CMK (cell line): ENCODE data around the gene CCDC102A.
A peak's percentile ranks its signal among the peaks of the same experiment; 100 is the strongest.

Experiments
- DNase-seq: peaks from one replicate; pipeline ENCODE4 v3.0.0-alpha.2; 2010; ENCODE audit warnings: low read depth

The CCDC102A gene

DNA sequence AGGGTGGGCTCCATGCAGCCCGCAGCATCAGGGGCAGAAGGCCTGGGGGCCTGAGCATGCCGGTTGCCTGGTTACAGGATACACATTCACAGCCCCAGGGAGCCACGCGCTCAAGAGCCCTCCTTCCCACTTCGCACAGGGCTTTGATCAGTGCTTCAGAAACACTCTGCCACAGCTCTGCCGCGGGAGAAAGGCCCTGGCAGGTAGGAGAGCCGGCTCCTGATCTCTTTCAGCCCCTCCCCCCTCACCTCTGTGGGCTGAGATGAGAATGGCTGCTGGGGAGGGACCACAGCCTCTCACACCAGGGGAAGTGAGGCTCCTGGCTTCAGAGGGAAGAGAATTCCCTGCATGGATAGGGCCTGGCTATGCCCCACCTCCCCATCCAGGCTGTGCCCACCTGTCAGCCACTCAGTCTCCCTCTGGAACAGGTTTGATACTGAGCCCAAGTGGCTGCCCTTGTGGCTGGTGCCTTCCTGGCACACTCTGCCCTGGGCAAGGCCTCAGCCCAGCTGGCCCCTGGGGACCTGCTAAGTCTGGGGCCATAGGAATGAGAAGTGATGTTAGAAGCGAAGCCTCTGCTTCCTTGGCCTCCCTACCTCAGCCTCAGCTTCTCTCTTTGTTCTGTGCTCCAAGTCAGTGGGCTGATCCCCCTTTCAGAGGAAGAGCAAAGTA is 58.7 kb downstream of the CCDC102A start:
- DNase-seq: no peak

DNA sequence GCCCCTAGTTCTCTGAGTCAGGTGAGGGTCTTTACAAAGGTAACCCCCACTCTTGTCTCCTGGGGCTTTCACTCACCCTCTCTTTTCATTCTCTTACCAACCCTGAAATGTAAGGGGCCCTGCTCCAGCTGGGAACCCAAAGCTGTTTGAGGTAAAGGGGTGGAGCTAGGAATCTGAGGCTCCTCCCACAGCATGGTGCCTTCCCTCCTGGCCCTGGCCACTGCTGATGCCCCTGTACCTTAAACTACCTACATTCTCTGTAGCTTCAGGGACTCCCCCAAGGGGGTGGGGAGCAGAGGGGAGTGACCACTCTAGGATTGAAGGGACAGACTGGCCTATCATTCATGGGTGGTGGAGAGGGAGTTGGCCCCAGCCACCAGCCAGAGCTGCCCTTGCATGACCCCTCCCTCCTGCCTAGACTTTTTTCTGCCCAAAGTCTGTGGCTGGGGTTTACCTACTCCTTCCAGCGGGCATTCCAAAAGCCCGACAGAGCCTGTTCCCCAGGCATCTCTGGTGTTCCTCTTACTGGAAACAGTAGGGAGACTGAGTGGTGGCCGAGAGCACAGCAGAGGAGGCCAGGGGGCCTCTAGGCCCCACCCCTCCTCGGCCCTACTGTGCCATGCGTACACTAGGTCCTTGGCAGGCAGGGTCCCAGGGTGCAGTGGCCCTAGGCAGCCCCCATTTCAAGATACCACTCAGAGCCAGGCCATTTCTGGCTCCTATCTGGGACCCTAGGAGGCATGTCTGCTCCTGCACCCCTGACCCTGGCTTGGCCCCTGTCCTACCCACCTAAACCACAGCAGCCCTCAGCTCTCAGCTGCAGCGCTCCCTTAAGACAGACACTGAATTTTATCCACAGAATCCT is 59.6 kb downstream of the CCDC102A start:
- no peak for DNase-seq

DNA sequence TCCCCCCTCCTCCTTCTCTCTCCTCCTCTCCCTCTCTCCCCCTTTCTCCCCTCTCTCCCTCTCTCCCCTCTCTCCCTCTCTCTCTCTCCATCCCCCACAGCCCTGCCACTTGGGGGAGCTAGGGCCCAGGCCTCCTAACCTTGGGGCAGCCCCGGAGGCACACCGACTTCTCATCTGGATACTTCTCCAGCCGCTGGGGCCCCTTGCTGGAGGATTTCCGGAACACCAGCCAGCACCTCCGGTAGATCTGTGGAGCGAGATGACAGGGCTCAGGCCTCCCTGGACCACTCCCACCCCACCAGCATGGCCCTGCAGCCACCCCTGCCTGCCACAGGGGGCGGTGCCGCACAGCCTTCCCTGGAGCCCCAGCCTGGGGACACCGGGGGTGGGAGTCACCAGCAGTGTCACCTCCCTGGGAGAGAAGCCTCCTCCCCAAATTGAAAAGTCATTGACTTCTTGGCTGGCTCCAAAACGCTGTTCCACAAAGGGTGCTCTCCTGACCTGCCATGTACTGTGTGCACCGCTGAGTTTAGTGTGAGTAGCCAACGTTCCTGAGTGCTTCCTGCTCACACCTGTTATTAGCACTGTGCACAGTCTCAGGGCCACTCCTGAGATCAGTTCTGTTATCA is 60.5 kb downstream of the CCDC102A start:
- peak; percentile 94 for DNase-seq

DNA sequence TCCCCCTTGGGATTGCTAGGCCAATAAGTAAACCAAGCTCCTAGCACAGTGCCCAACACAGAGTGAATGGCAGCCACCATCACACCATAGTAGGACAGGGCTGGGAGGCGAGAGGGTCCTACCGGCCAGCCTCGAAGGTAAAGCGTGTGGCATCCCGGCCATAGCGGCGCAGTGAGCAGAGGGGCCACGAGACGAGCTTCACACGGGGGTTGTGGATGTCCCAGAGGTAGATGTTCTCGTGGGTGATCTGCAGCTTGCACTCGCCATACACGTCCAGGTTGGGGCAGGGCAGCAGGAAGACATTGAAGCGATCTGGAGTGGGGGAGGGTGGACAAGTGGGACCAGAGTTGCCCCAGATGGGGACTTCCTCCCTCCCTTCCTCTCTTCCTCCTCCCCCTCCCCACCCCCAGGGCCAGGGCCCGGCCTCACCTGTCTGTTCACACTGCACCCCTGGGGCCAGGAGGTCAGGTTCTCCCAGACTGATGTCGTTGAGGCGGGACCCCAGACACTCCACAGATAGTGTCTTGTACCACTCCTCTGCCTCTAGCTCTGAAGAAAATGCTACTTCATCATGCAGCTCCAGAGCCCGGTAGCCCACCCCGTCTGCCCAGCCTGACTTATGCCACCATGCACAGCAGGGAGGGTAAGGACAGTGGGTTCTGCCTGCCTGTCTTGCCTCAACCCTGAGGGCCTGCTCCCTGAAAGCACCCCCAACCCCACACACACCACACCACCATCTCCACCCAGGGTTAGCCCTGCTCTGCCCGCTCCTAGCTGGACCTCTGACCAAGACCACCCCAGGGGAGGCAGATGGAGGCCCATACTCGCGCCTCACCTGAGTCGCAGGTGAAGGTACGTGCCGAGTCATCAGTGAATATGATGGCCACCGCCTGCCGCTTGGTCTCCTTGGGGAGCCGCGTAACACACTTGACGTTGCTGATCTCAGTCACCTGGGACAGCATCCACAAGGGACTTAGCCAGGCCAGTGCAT is 61.4 kb downstream of the CCDC102A start:
- no peak for DNase-seq

DNA sequence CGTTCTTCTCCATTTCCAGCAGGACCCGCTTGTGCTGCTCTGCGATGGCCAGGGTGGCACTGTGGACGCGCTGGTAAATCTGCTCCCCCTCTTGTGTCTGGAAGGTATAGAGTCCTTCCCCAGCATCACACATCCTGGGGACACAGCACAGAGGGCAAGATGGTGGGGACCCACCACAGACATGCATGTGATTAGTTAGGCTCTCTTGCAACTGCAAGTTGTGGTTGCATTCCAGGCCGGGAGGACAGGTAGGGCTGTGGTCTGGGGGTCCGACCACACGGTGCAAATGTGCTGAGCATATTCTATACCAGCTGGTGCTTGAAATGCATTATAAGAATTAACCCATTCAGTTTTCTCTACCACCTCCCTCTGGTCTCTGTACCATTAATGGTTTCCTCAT is 62.5 kb downstream of the CCDC102A start:
- no peak for DNase-seq

DNA sequence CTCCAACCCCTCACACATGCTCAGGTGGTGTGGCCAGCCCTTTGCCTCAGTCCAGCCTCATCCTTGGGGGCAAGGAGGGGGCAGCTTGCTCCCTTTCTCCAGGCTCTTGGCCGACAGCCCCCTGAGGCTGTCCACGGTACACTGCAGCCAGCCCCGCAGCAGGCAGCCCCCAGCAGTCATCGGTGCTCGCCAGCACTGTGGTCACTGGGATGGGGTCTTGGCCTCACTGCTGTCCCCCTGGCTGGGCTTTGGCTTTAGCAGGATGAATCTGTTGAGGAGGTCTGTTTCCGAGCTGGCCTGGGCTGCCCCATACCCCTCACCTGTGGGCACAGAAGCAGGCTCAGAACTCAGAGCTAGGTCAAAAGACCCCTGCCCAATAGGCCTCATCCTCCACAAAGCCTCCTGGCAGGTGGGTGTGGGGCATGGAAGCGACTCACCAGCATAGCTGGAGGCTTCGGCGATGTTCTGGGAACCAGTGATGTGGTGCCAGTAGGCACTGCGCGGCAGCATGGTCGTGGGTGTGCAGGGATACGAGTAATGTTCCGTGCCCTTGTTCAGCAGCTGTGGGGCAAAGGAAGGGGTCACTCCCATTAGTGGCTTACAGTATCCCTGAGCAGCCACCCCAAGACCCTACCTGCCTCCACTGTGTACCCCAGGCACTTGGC is 63.1 kb downstream of the CCDC102A start:
- DNase-seq: no peak

DNA sequence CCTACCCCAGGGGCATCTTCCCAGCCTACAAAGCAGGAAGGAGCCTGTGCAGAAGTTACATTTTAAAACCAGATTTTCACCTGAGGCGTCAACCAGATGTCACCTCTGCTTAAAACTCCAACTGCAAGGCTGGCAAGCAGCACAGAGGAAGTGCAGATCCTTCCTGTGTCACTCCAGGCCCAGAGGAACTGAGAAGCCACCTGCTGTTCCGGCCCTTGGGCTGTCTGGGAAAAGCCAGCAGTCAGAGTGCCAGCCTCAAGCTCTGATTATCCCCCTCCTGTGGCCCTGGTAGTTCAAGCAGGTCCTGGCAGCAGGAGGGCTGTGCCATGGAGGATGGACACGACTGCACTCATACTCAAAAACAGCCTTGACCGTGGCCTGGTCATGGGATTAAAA is 63.7 kb downstream of the CCDC102A start:
- DNase-seq: no peak

DNA sequence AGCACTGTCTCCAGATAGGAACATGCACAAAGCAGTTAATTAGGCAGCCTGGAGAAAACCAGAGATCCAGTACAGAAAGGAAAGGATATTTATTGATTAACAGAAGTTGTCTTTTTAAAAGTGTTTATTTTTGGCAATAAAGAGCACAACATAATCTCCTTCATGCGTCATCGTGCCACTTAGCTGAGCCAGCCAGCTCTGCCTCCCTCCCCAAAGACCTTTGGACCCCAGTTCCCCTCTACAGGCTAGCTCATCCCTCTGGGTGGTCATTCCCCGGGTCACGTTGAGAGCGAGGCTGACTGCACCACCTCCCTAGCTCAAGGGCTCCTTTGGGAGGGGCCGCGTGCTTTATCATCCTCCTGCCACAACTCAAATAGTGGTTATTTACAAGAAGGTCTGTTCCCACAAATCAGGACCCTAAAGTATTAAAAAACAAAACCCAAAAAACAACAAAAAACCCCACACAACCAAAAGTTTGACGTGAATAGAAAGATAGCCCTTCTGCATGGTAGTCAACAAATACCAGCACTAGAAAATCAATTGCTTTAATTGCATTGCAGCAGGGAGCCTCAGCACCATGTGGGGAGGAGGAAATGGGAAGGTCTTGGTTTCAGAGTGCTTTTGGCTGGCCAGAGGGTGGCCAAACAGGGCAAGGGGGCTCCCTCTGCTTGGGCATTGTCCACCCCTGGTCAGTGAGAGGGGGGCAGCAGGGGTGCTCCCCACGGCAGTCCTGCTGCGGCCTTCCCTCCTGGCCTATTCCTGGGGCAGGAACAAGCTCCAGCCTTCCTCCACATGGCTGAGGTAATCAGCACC is 64.3 kb downstream of the CCDC102A start:
- DNase-seq: no peak

DNA sequence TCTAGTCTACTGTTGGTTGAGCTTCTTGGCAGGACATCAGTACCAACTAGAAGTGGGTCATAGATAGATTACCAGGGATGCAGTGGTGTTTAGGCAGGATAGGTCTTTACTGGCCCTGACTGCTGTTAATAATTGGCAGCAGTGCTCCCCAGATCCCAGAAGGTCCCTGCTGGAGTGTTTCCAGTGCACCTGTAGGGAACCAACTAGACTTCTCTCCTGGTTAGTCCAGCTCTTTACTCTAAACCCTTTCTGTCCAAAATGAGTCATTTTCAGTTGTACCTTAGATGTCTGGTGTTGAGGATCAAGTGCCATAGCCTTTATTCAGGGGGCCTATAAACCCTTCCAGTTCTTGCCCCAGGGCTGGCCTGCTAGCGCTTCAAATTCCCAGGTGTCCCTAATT is 65.2 kb downstream of the CCDC102A start:
- no peak for DNase-seq

DNA sequence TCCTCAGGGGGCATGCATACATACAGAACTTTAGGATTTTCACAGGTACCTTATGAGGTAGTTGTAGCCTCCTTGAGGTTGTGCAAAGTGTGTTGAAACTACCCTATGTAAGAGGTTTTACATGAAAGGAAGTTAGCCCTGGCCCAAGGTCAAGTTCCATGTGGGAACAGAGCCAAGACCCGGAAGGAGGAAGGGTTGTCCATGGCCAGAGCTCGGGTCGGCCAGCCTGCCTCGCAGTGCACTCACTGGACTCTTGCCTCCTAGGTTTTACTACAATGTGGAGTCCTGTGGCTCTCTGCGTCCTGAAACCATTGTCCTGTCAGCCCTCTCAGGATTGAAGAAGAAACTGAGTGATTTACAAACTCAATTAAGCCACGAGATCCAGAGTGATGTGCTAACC is 65.7 kb downstream of the CCDC102A start:
- DNase-seq: no peak

DNA sequence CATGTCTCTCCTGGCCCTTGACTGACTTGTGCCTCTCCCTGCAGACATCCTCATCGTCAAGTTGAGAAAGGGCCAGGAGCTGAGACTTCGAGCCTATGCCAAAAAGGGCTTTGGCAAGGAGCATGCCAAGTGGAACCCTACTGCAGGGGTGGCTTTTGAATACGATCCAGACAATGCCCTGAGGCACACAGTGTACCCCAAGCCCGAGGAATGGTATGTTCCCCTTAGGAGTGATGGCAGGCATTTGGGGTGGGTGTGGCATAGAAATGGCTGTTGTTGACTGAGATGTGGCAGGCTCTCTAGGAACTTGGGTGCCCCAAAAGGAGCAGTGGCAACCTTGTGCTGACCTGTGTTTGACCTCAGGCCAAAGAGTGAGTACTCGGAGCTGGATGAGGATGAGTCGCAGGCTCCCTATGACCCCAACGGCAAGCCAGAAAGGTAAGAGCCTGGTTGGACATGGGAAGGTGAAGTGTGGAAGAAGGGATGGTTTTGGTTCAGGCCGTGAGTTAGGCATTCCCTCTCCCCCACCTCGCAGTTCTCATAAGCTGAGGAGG is 66.4 kb downstream of the CCDC102A start:
- no peak for DNase-seq

DNA sequence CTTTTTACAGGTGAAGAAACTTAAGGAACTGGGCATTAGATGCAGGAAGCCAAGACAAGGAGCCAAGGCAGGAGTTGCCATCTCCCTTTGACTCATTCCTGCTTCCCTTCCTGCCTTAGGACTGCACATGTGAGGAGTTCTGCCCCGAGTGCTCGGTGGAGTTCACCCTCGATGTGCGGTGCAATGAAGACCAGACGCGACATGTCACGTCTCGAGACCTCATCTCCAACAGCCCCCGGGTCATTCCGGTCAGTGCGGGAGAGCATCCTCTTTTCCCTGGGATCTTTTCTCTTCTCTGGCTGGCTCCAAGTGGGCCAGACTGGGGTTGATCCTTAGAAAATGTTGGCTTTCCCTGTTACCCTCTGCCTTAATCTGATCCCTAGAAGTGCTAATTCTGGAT is 67.3 kb downstream of the CCDC102A start:
- no peak for DNase-seq

DNA sequence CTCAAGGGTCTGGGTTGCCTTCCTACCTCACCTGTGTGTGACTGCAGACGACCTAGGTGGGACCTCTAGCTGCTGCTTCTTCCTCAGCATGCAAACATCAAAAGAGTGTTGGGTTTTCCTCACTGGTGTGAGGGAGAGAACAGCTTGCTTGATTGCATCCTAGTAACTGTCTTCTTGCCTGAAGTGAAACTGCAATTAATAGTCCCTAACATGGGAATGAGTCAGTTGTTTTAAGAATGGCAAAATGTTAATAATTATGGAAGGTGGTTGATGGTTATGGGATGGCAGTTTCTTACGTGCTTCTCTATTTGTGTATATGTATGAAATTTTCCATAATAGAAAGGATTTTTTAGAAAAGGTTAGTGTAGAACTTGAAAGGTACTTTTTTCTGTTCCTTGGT is 68.0 kb downstream of the CCDC102A start:
- no peak for DNase-seq

DNA sequence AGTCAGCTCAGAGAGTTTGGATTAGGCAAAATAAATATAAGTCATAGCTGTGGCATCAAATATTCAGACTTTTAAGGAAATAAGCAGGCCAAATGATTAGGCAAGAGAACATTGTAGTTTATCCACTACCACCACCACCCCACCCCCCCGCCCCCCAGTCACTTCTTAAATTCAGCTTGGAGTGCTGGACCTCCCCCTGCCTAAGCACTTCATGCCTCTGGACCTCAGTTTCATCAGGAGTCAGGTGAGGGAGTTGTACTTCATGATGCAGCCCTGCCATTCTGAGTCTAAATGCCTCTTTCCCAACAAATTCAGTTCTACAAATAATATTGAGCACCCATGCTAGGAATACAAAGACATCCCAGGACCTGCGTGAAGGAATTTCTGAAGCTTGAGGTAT is 71.8 kb downstream of the CCDC102A start:
- DNase-seq: no peak

DNA sequence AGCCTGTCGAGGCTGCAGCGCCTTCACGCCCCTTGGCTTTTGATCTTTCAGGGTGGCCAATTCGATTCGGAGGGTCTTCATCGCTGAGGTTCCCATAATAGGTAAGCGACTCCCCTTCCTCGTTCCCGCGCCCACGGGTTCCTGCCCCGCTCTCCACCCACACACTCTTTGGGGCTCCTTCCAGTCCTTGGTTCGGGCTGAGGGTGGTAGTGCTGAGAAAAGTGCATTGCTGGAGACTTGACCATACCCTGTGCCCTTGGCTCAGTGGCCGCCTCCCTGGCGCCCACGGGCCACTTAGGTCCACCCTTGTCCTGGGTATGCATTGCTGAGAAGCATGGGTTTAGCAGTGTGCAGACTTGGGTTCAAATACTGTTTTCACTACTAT is 73.4 kb downstream of the CCDC102A start:
- DNase-seq: no peak

DNA sequence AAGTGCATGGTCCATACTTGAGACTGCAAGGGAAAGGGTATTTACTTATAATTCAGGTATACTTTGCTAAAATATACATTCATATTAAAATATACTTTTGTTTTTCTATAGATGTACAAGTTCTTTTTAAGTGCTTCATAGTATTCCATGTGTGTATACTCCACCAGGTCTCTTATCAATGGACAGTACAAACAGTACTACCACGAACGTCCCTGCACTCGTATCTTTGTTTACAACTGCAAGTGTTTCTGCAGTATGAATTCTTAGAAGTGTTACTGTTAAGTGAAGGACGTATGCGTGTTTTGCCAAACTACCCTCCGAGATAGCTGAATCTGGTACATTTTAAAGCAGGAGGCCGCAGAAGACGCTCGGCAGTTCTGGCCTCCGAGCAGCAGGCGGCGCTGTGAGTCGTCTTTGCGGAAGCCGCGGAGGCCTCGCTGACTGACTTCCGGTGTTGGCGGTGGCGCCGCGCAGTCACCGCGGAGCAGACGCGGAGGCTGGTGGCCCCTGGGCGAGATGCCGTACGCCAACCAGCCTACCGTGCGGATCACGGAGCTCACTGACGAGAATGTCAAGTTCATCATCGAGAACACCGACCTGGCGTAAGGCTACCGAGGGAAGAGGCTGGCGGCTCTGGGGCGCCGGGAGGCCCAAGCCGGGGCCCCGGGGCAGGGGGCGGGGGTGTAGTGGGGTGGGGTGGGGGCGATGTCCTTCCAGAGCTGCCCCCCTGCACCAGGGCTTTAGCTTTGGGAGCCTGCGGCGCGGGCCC is 74.0 kb downstream of the CCDC102A start, which contains the start of gene POLR2C:
Gene POLR2C, plus strand, starts transcription at position 471 of the 769 bp plus-strand sequence. Its CDS starts 46 bp downstream, at position 517.
- DNase-seq: peak; percentile 74
